Measurements from ENCODE around the gene EPB41L5. TPM values are rescaled to one million over a fixed set of nuclear protein-coding genes. Genes with fewer than 3 reads are reported as not detected.

The EPB41L5 gene
- total and polyA plus RNA-seq, 9 of the 15 experiments (the other 6 are each of a cell fraction or from before 2014, with no cell fraction given), result 2.3 to 14.1 (median 8.2) TPM

GRCh38 chr2:120209427-120210269 is 196.8 kb downstream of the EPB41L5 start (continued):
- TF ChIP-seq ZKSCAN8 (CRISPR knock-in tag; IDR thresholded peaks at IDR 0.05) (no peak), KLF6 (CRISPR knock-in tag; IDR thresholded peaks at IDR 0.05; ENCODE audit: borderline replicate concordance) (no peak), HNRNPH1 (optimal IDR thresholded peaks at IDR 0.05; ENCODE audit: low read depth, low read length) (no peak), ASH1L (IDR thresholded peaks at IDR 0.05; ENCODE audit: borderline replicate concordance, low read depth, partially characterized antibody) (no peak), POLR2A (conservative IDR thresholded peaks at IDR 0.05) (no peak), MBD2 (IDR thresholded peaks at IDR 0.05; ENCODE audit: borderline replicate concordance, low read depth) (no peak), L3MBTL2 (IDR thresholded peaks at IDR 0.05) (no peak), NKRF (IDR thresholded peaks at IDR 0.05; ENCODE audit: borderline replicate concordance) (no peak), SIX5 (IDR thresholded peaks at IDR 0.05; ENCODE audit: borderline replicate concordance in 1 of 2, insufficient read depth in 1 of 2, low read depth in 1 of 2, low read length in 2 of 2) (no peak)
